SK-N-SH (cell line): ENCODE measurements around the gene CELF4. TPM values are rescaled to one million over a fixed set of nuclear protein-coding genes. Genes with fewer than 3 reads are reported as not detected.

Experiments used
- CTCF ChIA-PET: fragments of 300-600, 350-600 bp; formaldehyde crosslinking; extraction: SDS; loops from one replicate; lab custom pipeline; 2021; lab: Yijun Ruan, JAX
- POLR2A ChIA-PET: fragments of 350-600 bp; sonication (Branson Sonifier 250); formaldehyde crosslinking; extraction: SDS; loops from one replicate; lab custom pipeline; 2020; ENCODE audit warnings: antibody characterized with exemption, inconsistent platforms; lab: Yijun Ruan, JAX
- DNase-seq: peaks from one replicate; pipeline ENCODE4 v3.0.0; 2012
- H2AFZ ChIP-seq: fragments of 200-600 bp; sonication (generic); 2 replicates; pipeline ENCODE4 v1.8.1; 2016; ENCODE audit warnings: antibody characterized with exemption, mild to moderate bottlenecking, low read depth
- H3F3A ChIP-seq: fragments of 200-600 bp; sonication (generic); replicated peaks from 2 replicates; pipeline ENCODE3; 2016; ENCODE audit warnings: antibody characterized with exemption, mild to moderate bottlenecking; ENCODE audit not compliant: insufficient read depth
- H3K27ac ChIP-seq, 2 experiments: fragments of 200-500 bp in 1 of 2; fragments of 200-600 bp in 1 of 2; sonication (Bioruptor generic) in 1 of 2; sonication (generic), shearing (Covaris generic) in 1 of 2; 2 replicates each; pipeline versions ENCODE4 v1.5.1 to v1.6.1; 2014 to 2016; ENCODE audit warnings: low read depth in 2 of 2, inconsistent platforms in 1 of 2, low read length in 1 of 2, mild to moderate bottlenecking in 1 of 2, mixed read lengths in 1 of 2
- H3K27me3 ChIP-seq: fragments of 200-600 bp; sonication (generic), shearing (Covaris generic); 2 replicates; pipeline ENCODE4 v1.6.1; 2016; ENCODE audit warnings: mixed run types; ENCODE audit not compliant: insufficient read depth
- H3K36me3 ChIP-seq, 2 experiments: fragments of 200-500 bp in 1 of 2; fragments of 200-600 bp in 1 of 2; sonication (Bioruptor generic) in 1 of 2; sonication (generic) in 1 of 2; replicated peaks in 1 of 2; 2 replicates each; pipeline versions ENCODE3 to v1.5.1; 2014 to 2016; ENCODE audit warnings: low read length in 1 of 2, mild to moderate bottlenecking in 1 of 2; ENCODE audit not compliant: insufficient read depth in 2 of 2, control insufficient read depth in 1 of 2
- H3K4me1 ChIP-seq, 2 experiments: fragments of 200-500 bp in 1 of 2; fragments of 200-600 bp in 1 of 2; sonication (Bioruptor generic) in 1 of 2; sonication (generic), shearing (Covaris generic) in 1 of 2; 2 replicates each; pipeline versions ENCODE4 v1.5.1 to v1.6.1; 2014 to 2016; ENCODE audit warnings: low read depth in 1 of 2, low read length in 1 of 2, mixed run types in 1 of 2; ENCODE audit not compliant: insufficient read depth in 2 of 2, control insufficient read depth in 1 of 2
- H3K4me2 ChIP-seq: fragments of 200-600 bp; sonication (generic), shearing (Covaris generic); 2 replicates; pipeline ENCODE4 v1.6.1; 2017; ENCODE audit warnings: mixed run types
- H3K4me3 ChIP-seq, 2 experiments: fragments of 200-500 bp in 1 of 2; fragments of 200-600 bp in 1 of 2; sonication (Bioruptor generic) in 1 of 2; sonication (generic), shearing (Covaris generic) in 1 of 2; 2 replicates each; pipeline versions ENCODE4 v1.5.1 to v1.8.1; 2014 to 2016; ENCODE audit warnings: low read depth in 2 of 2, inconsistent platforms in 1 of 2, low read length in 1 of 2, mild to moderate bottlenecking in 1 of 2, mixed read lengths in 1 of 2, moderate library complexity in 1 of 2
- H3K79me2 ChIP-seq: fragments of 200-600 bp; sonication (generic); 2 replicates; pipeline ENCODE4 v1.8.1; 2017; ENCODE audit warnings: mild to moderate bottlenecking; ENCODE audit not compliant: insufficient read depth
- H3K9ac ChIP-seq: fragments of 200-600 bp; sonication (generic); 2 replicates; pipeline ENCODE4 v1.6.1; 2017; ENCODE audit warnings: mixed run types
- H3K9me2 ChIP-seq: fragments of 200-600 bp; sonication (generic); 2 replicates; pipeline ENCODE4 v1.6.1; 2017; ENCODE audit warnings: mixed run types
- H3K9me3 ChIP-seq: fragments of 200-600 bp; sonication (generic); 2 replicates; pipeline ENCODE4 v1.6.1; 2017; ENCODE audit warnings: mixed run types, mild to moderate bottlenecking, moderate library complexity
- H4K20me1 ChIP-seq: fragments of 200-600 bp; sonication (generic); 2 replicates; pipeline ENCODE4 v1.6.1; 2017; ENCODE audit warnings: mild to moderate bottlenecking, mixed run types; ENCODE audit not compliant: insufficient read depth
- EP300 ChIP-seq, 2 experiments: IDR thresholded peaks; 2 replicates each; pipeline versions ENCODE4 v1.4.0 to v1.6.1; 2012; ENCODE audit warnings: borderline replicate concordance in 1 of 2, low read depth in 1 of 2, low read length in 1 of 2
- EZH2phosphoT487 ChIP-seq: fragments of 200-600 bp; sonication (generic); IDR thresholded peaks from 2 replicates; pipeline ENCODE4 v1.6.1; 2017; ENCODE audit warnings: low read depth, mixed run types, mild to moderate bottlenecking, antibody characterized with exemption, moderate library complexity, borderline replicate concordance
- FOSL2 ChIP-seq: IDR thresholded peaks from 2 replicates; pipeline ENCODE4 v1.4.0; 2012; ENCODE audit warnings: low read depth, mild to moderate bottlenecking, moderate library complexity, borderline replicate concordance
- FOXM1 ChIP-seq: IDR thresholded peaks from 2 replicates; pipeline ENCODE4 v1.4.0; 2012; ENCODE audit warnings: low read depth, mild to moderate bottlenecking
- GATA2 ChIP-seq: sonication (generic); formaldehyde crosslinking; IDR thresholded peaks from 2 replicates; pipeline ENCODE4 v1.5.0; 2020; ENCODE audit warnings: mild to moderate bottlenecking, missing genetic modification reagents
- JUND ChIP-seq: IDR thresholded peaks from 2 replicates; pipeline ENCODE4 v1.4.0; 2012
- MEF2A ChIP-seq: IDR thresholded peaks from 2 replicates; pipeline ENCODE4 v1.4.0; 2012; ENCODE audit warnings: low read depth, borderline replicate concordance
- PBX3 ChIP-seq: IDR thresholded peaks from 2 replicates; pipeline ENCODE4; 2012
- POLR2AphosphoS5 ChIP-seq: IDR thresholded peaks from 2 replicates; pipeline ENCODE4 v1.6.1; 2012; ENCODE audit warnings: low read depth, low read length
- RAD21 ChIP-seq: IDR thresholded peaks from 2 replicates; pipeline ENCODE4 v1.6.1; 2012; ENCODE audit warnings: mild to moderate bottlenecking, low read length
- RCOR1 ChIP-seq: fragments of 150-350 bp; IDR thresholded peaks from 2 replicates; pipeline ENCODE4 v1.6.1; 2017; ENCODE audit warnings: antibody characterized with exemption, low read length
- SMC3 ChIP-seq: IDR thresholded peaks from 2 replicates; pipeline ENCODE4 v1.6.1; 2012; ENCODE audit warnings: low read depth, low read length, improper control_type of control experiment
- TAF1 ChIP-seq: IDR thresholded peaks from 2 replicates; pipeline ENCODE4 v1.6.1; 2012; ENCODE audit warnings: low read depth, mild to moderate bottlenecking, low read length, moderate library complexity, borderline replicate concordance
- TEAD4 ChIP-seq: IDR thresholded peaks from 2 replicates; pipeline ENCODE4 v1.4.0; 2012; ENCODE audit warnings: mild to moderate bottlenecking, borderline replicate concordance; ENCODE audit not compliant: insufficient read depth
- WGBS: methylation state at CpG from one replicate; pipeline ENCODE4 v1.1.6; 2017; ENCODE audit warnings: low lambda C conversion rate; 5-methylcytosine and 5-hydroxymethylcytosine counted together
- polyA plus RNA-seq, 3 experiments: library from polyadenylated mRNA; depleted of rRNA; stranded (reverse); fragments of >200 nt; gene quantifications; 2 replicates each; pipeline ENCODE4 v1.2.3, GENCODE V29; 2012
- TF ChIP-seq, protein P1 (sequence below): fragments of 200-600 bp; sonication (generic); IDR thresholded peaks from 2 replicates; pipeline ENCODE4 v1.6.1; 2017; ENCODE audit warnings: antibody characterized with exemption, mild to moderate bottlenecking, moderate library complexity
- TF ChIP-seq, protein P2 (sequence below): IDR thresholded peaks from 2 replicates; pipeline ENCODE4 v1.4.0; 2012; ENCODE audit warnings: low read depth, borderline replicate concordance

The CELF4 gene
- polyA plus RNA-seq, 1 of the 3 experiments (the other 2 are of a cell fraction) = 0.26 TPM

DNA sequence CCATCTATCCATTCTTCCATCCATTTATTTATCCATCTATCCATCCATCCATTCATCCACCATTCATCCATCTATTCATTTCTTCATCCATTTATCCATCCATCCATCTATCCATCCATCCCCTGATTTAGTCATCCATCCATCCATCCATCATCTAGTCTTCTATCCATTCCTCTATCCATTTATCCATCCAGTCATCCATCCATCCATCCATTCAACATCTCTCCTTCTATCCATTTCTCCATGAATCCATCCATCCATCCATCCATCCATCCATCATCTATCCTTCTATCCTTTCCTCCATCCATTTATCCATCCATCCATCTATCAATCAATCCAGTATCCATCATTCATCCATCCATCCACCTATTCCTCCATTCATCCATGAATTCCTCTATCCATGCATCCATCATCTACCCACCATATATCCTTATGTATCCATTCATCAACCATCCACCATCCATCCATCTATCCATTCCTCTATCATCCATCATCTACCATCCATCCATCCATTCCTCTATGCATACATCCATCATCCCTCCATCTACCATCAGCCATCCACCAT lies 185.0 kb downstream of the CELF4 start (continued):
- TF ChIP-seq TEAD4 = no peak
- TF ChIP-seq JUND = no peak
- TF ChIP-seq PBX3 = no peak
- no peak for TF ChIP-seq TAF1
- no peak for TF ChIP-seq FOSL2
- no peak for TF ChIP-seq POLR2AphosphoS5

- Histone ChIP-seq H3K9ac (no peak overlapping the region), H3K9me2 (no peaks in the 10 kb centered on the region), H3K27ac (no peak overlapping the region; a peak in 1 of 4 replicates), H2AFZ (no peak overlapping the region), H3K27me3 (no peaks in the 10 kb centered on the region), H3K36me3 (no peaks in the 10 kb centered on the region), H3K79me2 (no peaks in the 10 kb centered on the region), H3K4me3 (no peak overlapping the region), H3K4me2 (no peak overlapping the region), H3F3A (no peaks in the 10 kb centered on the region), H4K20me1 (no peaks in the 10 kb centered on the region), H3K9me3 (no peaks in the 10 kb centered on the region), H3K4me1 (peaks cover 0 to 44% of the 10 kb centered on the region in 2 experiments; a peak in 1 of 4 replicates)
- ChIA-PET POLR2A (interaction anchor here (0.6 kb wide), 1 partner anchor 30 kb away, joined by 3 read pairs; no protein-coding TSS in a partner anchor), CTCF (interaction anchor here (1.1 to 1.2 kb wide), 3 partner anchors 21 to 159 kb away, joined by 3 to 4 read pairs (median 3); no protein-coding TSS in a partner anchor)
- no peak for DNase-seq
- TF ChIP-seq, protein P1, sequence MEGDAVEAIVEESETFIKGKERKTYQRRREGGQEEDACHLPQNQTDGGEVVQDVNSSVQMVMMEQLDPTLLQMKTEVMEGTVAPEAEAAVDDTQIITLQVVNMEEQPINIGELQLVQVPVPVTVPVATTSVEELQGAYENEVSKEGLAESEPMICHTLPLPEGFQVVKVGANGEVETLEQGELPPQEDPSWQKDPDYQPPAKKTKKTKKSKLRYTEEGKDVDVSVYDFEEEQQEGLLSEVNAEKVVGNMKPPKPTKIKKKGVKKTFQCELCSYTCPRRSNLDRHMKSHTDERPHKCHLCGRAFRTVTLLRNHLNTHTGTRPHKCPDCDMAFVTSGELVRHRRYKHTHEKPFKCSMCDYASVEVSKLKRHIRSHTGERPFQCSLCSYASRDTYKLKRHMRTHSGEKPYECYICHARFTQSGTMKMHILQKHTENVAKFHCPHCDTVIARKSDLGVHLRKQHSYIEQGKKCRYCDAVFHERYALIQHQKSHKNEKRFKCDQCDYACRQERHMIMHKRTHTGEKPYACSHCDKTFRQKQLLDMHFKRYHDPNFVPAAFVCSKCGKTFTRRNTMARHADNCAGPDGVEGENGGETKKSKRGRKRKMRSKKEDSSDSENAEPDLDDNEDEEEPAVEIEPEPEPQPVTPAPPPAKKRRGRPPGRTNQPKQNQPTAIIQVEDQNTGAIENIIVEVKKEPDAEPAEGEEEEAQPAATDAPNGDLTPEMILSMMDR = no peak
- TF ChIP-seq, protein P2, sequence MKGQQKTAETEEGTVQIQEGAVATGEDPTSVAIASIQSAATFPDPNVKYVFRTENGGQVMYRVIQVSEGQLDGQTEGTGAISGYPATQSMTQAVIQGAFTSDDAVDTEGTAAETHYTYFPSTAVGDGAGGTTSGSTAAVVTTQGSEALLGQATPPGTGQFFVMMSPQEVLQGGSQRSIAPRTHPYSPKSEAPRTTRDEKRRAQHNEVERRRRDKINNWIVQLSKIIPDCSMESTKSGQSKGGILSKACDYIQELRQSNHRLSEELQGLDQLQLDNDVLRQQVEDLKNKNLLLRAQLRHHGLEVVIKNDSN = no peak
- TF ChIP-seq FOXM1 (no peak), TEAD4 (no peak), RAD21 (no peak), SMC3 (no peak), EZH2phosphoT487 (no peak), RCOR1 (no peak), MEF2A (no peak), EP300 (IDR thresholded peaks at IDR 0.05; ENCODE audit: borderline replicate concordance in 1 of 2, low read depth in 1 of 2, low read length in 1 of 2) (no peak), GATA2 (CRISPR knock-in tag) (no peak)
- 44% methylated on average over 10 of the region's 11 CpGs for WGBS
Observed at GRCh38 chr18:37378336-37379010, 187.1 kb downstream of the CELF4 start.
